Sigmoid colon (tissue), 7 donors: ENCODE data around the gene CNEP1R1. TPM values are rescaled to one million over a fixed set of nuclear protein-coding genes. Genes with fewer than 3 reads are reported as not detected.

Experiments used
- DNase-seq: peaks from one replicate; pipeline ENCODE4 v3.0.0-alpha.2; 2019
- H3K27ac ChIP-seq, 4 donors: fragments of 200-600 bp; sonication (generic); one replicate each; pipeline ENCODE4 v1.5.1; 2016 to 2019; ENCODE audit warnings: mild to moderate bottlenecking in 1 of 4
- H3K27me3 ChIP-seq, 3 donors: fragments of 200-600 bp; sonication (generic); one replicate each; pipeline ENCODE4 v1.5.1; 2019; ENCODE audit warnings: mild to moderate bottlenecking in 1 of 3
- H3K36me3 ChIP-seq, 4 donors: fragments of 200-600 bp; sonication (generic); one replicate each; pipeline ENCODE4 v1.5.1; 2016 to 2019
- H3K4me1 ChIP-seq, 4 donors: fragments of 200-600 bp; sonication (generic); one replicate each; pipeline ENCODE4 v1.5.1; 2017 to 2019
- H3K4me3 ChIP-seq, 4 donors: fragments of 200-600 bp; sonication (generic); one replicate each; pipeline ENCODE4 v1.5.1; 2017 to 2019; ENCODE audit warnings: mild to moderate bottlenecking in 2 of 4, moderate library complexity in 1 of 4
- H3K9me3 ChIP-seq, 4 donors: fragments of 200-600 bp in 3 of 4; sonication (generic) in 3 of 4; one replicate each; pipeline versions ENCODE4 v1.5.1 to v1.6.1; 2013 to 2019
- EP300 ChIP-seq, 4 donors: sonication (generic); formaldehyde crosslinking; IDR thresholded peaks; one replicate each; pipeline ENCODE4 v1.6.1; 2017; ENCODE audit warnings: antibody characterized with exemption in 4 of 4
- POLR2A ChIP-seq, 2 donors: fragments of 450-650 bp; IDR thresholded peaks; one replicate each; pipeline ENCODE4 v1.6.1; 2016; ENCODE audit warnings: antibody characterized with exemption in 2 of 2, mild to moderate bottlenecking in 2 of 2, moderate library complexity in 2 of 2
- POLR2AphosphoS5 ChIP-seq, 4 donors: sonication (generic); formaldehyde crosslinking; IDR thresholded peaks; one replicate each; pipeline ENCODE4 v1.6.1; 2017; ENCODE audit warnings: antibody characterized with exemption in 4 of 4
- WGBS, 2 donors: extraction: QIAGEN DNeasy Blood & Tissue Kit; methylation state at CpG; one replicate each; pipeline ENCODE4 v1.1.7; 2013; 5-methylcytosine and 5-hydroxymethylcytosine counted together
- intact Hi-C: fragments of 100-400 bp; cut with DNase I; formaldehyde crosslinking; loops from one replicate; pipeline ENCODE4 v1.15.1; 2023
- polyA plus RNA-seq, 3 donors: library from polyadenylated mRNA; stranded (reverse); fragments of 200-250 nt; gene quantifications; one replicate each; pipeline ENCODE4 v1.2.3, GENCODE V29; 2013
- small RNA-seq, 3 donors: library from RNA; depleted of rRNA; stranded (forward); fragments of <200 nt; gene quantifications; one replicate each; pipeline ENCODE3, GENCODE V24; 2016
- total RNA-seq, 4 donors: library from RNA; depleted of rRNA; stranded (reverse); fragments of >200 nt; gene quantifications; one replicate each; pipeline ENCODE4 v1.1.0, GENCODE V29; 2016
- TF ChIP-seq, protein P1 (sequence below), 4 experiments: fragments of 450-650 bp in 3 of 4; fragments of 200-600 bp in 1 of 4; IDR thresholded peaks; one replicate each; pipeline ENCODE4 v1.5.1; 2016 to 2019; ENCODE audit warnings: antibody characterized with exemption in 4 of 4, mild to moderate bottlenecking in 3 of 4, moderate library complexity in 2 of 4
- donor health status: healthy with polysubstance abuse.
- donor health status: Bipolar disorder and iron deficiency.
- donor health status: healthy.

The CNEP1R1 gene
- total and polyA plus RNA-seq, 7 donors = 6.5 to 18.9 (median 10.9) TPM

DNA sequence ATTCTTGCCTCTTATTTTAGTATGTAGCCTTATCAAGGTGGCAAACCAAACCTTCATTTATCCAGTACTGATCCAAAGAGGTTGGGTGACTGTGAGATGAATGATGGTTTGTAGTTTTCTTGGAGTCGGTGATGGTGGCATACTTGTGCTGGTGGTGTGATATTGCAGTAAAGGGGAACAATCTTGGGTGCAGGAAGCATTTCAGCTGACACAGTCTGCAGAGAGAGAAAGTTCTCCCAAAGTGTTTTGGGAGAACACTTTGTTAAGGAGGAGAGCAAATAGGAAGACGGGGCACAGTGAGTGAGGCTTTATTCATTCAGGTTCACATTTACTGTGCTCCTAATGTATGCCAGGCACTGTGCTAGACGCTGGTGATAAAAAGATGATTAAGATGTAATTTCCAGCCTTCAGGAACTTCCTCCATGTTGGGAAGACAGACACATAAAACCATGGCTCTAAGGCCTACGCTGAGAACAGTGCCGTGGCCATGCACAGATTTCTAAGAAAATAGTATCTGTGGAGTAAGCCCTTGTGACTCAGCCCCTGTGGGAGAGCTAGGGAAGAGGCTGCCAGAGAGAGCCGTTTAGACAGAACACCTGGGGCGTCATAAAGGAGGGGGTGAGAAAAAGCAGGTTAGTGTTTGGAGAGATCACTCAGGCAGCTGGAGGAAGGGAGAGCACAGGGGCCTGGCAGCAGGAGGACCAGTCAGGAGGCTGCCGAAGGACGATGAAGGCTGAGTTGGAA is 54.5 kb downstream of the CNEP1R1 start:
- Histone ChIP-seq H3K27me3 (no peaks in the 10 kb centered on the region), H3K9me3 (no peaks in the 10 kb centered on the region), H3K36me3 (peaks cover 3 to 75% (median 19%) of the 10 kb centered on the region in 4 donors), H3K4me3 (no peak overlapping the region), H3K27ac (no peak overlapping the region), H3K4me1 (no peaks in the 10 kb centered on the region)
- intact Hi-C loops = no loop called here
- DNase-seq = no peak
- WGBS, 2 donors = 86 to 87% methylated on average over 9 of the region's 9 CpGs
- no peak for TF ChIP-seq POLR2A (IDR thresholded peaks at IDR 0.05)
- no peak for TF ChIP-seq POLR2AphosphoS5 (IDR thresholded peaks at IDR 0.05)
- TF ChIP-seq, protein P1, sequence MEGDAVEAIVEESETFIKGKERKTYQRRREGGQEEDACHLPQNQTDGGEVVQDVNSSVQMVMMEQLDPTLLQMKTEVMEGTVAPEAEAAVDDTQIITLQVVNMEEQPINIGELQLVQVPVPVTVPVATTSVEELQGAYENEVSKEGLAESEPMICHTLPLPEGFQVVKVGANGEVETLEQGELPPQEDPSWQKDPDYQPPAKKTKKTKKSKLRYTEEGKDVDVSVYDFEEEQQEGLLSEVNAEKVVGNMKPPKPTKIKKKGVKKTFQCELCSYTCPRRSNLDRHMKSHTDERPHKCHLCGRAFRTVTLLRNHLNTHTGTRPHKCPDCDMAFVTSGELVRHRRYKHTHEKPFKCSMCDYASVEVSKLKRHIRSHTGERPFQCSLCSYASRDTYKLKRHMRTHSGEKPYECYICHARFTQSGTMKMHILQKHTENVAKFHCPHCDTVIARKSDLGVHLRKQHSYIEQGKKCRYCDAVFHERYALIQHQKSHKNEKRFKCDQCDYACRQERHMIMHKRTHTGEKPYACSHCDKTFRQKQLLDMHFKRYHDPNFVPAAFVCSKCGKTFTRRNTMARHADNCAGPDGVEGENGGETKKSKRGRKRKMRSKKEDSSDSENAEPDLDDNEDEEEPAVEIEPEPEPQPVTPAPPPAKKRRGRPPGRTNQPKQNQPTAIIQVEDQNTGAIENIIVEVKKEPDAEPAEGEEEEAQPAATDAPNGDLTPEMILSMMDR (IDR thresholded peaks at IDR 0.05) = no peak
- no peak for TF ChIP-seq EP300 (IDR thresholded peaks at IDR 0.05)

DNA sequence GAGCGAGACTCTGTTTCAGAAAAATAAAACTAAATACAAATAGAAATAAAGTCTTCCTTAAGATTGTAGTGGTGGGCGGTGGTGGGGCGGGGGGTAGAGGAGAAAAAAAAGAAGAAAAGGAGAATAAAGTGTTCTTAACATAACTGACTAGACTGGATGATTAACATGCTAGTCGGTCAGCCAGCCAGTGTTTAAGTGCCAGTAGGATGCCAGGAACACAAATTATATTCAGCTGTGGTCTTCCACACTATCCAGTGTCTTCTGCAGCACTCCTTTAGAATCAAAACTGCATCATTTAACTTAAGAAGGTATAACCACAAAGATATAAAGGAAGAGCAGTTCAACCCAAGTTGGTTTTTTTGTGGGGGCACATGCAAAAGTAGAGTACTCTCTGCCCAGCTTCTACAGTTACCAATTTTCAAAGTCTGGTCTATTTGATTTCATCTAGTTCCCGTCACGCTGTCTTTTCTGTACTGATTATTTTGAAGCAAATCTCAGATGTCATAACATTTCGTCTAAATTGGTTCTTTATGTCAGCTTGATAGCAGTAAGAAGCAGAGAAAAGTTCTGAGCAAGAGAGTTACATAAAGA is 56.5 kb downstream of the CNEP1R1 start:
- H3K36me3 ChIP-seq = peaks cover 3 to 81% (median 31%) of the 10 kb centered on the region in 4 donors
- no peak overlapping the region for H3K27ac ChIP-seq
- 91 to 94% methylated on average over 7 of the region's 7 CpGs for WGBS, 2 donors
- intact Hi-C loops = no loop called here
- no peak for DNase-seq
- H3K9me3 ChIP-seq = no peaks in the 10 kb centered on the region
- H3K27me3 ChIP-seq = no peaks in the 10 kb centered on the region
- H3K4me1 ChIP-seq = no peaks in the 10 kb centered on the region
- TF ChIP-seq, protein P1 (IDR thresholded peaks at IDR 0.05) = no peak
- no peak for TF ChIP-seq POLR2A (IDR thresholded peaks at IDR 0.05)
- no peak for TF ChIP-seq EP300 (IDR thresholded peaks at IDR 0.05)
- no peak for TF ChIP-seq POLR2AphosphoS5 (IDR thresholded peaks at IDR 0.05)
- no peak overlapping the region for H3K4me3 ChIP-seq

DNA sequence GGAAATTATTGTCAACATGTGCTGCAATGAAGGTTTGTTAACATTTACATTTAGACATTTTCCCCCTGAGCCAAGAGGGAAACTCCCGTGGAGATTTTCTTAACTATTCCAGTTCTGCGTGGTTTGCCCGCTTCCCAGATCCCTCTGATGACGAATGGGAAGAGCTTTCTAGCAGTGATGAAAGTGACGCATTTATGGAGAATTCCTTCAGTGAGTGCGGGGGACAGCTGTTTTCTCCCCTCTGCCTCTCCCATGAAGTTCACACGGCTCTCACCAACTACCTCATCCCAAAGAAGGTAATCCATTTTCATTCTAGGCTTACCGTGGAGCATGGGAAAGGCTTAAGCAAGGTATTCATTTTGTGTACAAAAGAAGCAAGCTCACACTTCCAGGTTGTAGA is 59.0 kb downstream of the CNEP1R1 start:
- Histone ChIP-seq H3K36me3 (peaks cover 2 to 78% (median 39%) of the 10 kb centered on the region in 4 donors), H3K4me1 (no peaks in the 10 kb centered on the region), H3K4me3 (no peak overlapping the region), H3K9me3 (no peaks in the 10 kb centered on the region), H3K27ac (no peak overlapping the region), H3K27me3 (no peaks in the 10 kb centered on the region)
- TF ChIP-seq EP300 (IDR thresholded peaks at IDR 0.05) (no peak), POLR2AphosphoS5 (IDR thresholded peaks at IDR 0.05) (no peak)
- intact Hi-C loops = no loop called here
- WGBS, 2 donors = 85 to 91% methylated on average over 8 of the region's 8 CpGs
- no peak for DNase-seq

DNA sequence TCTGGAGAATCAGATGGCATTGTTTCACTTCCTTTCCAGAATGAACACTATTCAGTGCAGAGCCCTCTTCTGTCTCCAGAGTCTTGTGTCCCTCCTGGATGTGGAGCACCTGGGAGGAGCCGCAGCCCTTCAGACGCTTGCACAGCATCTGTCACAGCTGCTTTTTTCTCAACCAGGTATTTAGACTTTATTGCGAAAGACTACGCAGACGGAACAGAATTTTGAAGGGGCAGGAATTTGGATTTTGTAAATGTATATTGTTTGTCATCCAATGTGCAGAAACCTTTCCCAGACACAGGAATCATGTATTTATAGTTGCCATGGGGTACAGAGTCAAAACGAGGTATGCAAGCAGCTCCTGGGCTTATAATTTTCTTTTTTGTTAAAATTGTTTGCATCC is 61.2 kb downstream of the CNEP1R1 start:
- intact Hi-C loops = no loop called here
- no peak for DNase-seq
- TF ChIP-seq POLR2AphosphoS5 (IDR thresholded peaks at IDR 0.05) = no peak
- no peak for TF ChIP-seq EP300 (IDR thresholded peaks at IDR 0.05)
- no peak for TF ChIP-seq POLR2A (IDR thresholded peaks at IDR 0.05)
- TF ChIP-seq, protein P1 (IDR thresholded peaks at IDR 0.05) = no peak
- no peaks in the 10 kb centered on the region for H3K4me1 ChIP-seq
- H3K27me3 ChIP-seq = no peaks in the 10 kb centered on the region
- WGBS, 2 donors = 93 to 97% methylated on average over 6 of the region's 6 CpGs
- peaks cover 0 to 70% (median 29%) of the 10 kb centered on the region in 4 donors for H3K36me3 ChIP-seq
- no peaks in the 10 kb centered on the region for H3K9me3 ChIP-seq
- H3K27ac ChIP-seq = no peak overlapping the region
- no peak overlapping the region for H3K4me3 ChIP-seq

Small RNA genes lying within 50 kb of the gene (small RNA-seq; reads per million reads assigned to genes)
- gene RF00017 = 0 reads per million in 3 donors

Other genes with a start within 250 kb of the CNEP1R1 start
- 10 to 100 TPM in 1 of 4 donors, 1 to 10 TPM in 3; 3.6 to 19.7 (median 5.0) TPM for gene ZNF423, start 169.1 kb upstream of the CNEP1R1 start, total RNA-seq
- gene ZNF423, start 169.1 kb upstream of the CNEP1R1 start, polyA plus RNA-seq = 1 to 10 TPM in 2 of 3 donors, under 1 TPM in 1; 0.69 to 3.3 (median 1.2) TPM
- 10 to 100 TPM; 14.0 to 20.5 (median 15.1) TPM for gene HEATR3, start 40.7 kb downstream of the CNEP1R1 start, total RNA-seq
- 10 to 100 TPM in 1 of 3 donors, 1 to 10 TPM in 2; 5.4 to 13.1 (median 7.2) TPM for gene HEATR3, start 40.7 kb downstream of the CNEP1R1 start, polyA plus RNA-seq
- gene TENT4B, start 128.1 kb downstream of the CNEP1R1 start, total RNA-seq = 10 to 100 TPM; 14.9 to 23.5 (median 20.0) TPM
- gene TENT4B, start 128.1 kb downstream of the CNEP1R1 start, polyA plus RNA-seq = 1 to 10 TPM; 3.6 to 5.0 (median 4.2) TPM
- 10 to 100 TPM in 3 of 4 donors, 1 to 10 TPM in 1; 8.9 to 16.8 (median 11.3) TPM for gene ADCY7, start 241.3 kb downstream of the CNEP1R1 start, total RNA-seq
- gene ADCY7, start 241.3 kb downstream of the CNEP1R1 start, polyA plus RNA-seq = 10 to 100 TPM in 1 of 3 donors, 1 to 10 TPM in 2; 1.2 to 24.0 (median 1.8) TPM